IMR-90 (cell line): ENCODE results near the gene CDCP1. TPM values are rescaled to one million over a fixed set of nuclear protein-coding genes. Genes with fewer than 3 reads are reported as not detected.

Experiments
- ATAC-seq: fragments of 200-7000 bp; cut with Tn5 transposase; 2 replicates; pipeline ENCODE4 v1.9.1; 2020; ENCODE audit warnings: low read depth, mild to moderate bottlenecking, moderate library complexity
- BruUV-seq: library from RNA; stranded (reverse); fragments of 400-500 nt; replicated peaks from 2 replicates; lab custom pipeline; 2021; lab: Mats Ljungman, UMichigan
- CTCF ChIA-PET: fragments of 300-600 bp; formaldehyde crosslinking; extraction: SDS; loops from one replicate; lab custom pipeline; 2021; ENCODE audit warnings: antibody characterized with exemption; lab: Yijun Ruan, JAX
- POLR2A ChIA-PET: fragments of 300-600 bp; sonication (Branson Sonifier 250); formaldehyde crosslinking; loops from one replicate; lab custom pipeline; 2022; ENCODE audit warnings: antibody characterized with exemption; ENCODE audit not compliant: unreplicated experiment; lab: Charles Lee
- DNase-seq: peaks from one replicate; pipeline ENCODE4 v3.0.0; 2013
- H2AFZ ChIP-seq: replicated peaks from 2 replicates; pipeline ENCODE3; 2013; ENCODE audit warnings: low read length, mild to moderate bottlenecking; ENCODE audit not compliant: poor library complexity
- H2AK5ac ChIP-seq: 2 replicates; pipeline ENCODE4 v1.6.1; 2013; ENCODE audit warnings: low read depth, low read length, inconsistent platforms
- H2AK9ac ChIP-seq: replicated peaks from 2 replicates; pipeline ENCODE3; 2013; ENCODE audit warnings: mild to moderate bottlenecking, low read depth, low read length, moderate library complexity; ENCODE audit not compliant: poor library complexity
- H2BK120ac ChIP-seq: 2 replicates; pipeline ENCODE4 v1.6.1; 2013; ENCODE audit warnings: low read depth, low read length, inconsistent platforms
- H2BK15ac ChIP-seq: 3 replicates; pipeline ENCODE4 v1.6.1; 2013; ENCODE audit warnings: low read depth, low read length, inconsistent platforms
- H2BK20ac ChIP-seq: 2 replicates; pipeline ENCODE4 v1.6.1; 2013; ENCODE audit warnings: low read depth, mild to moderate bottlenecking, inconsistent platforms, low read length, moderate library complexity
- H2BK5ac ChIP-seq: 2 replicates; pipeline ENCODE4 v1.6.1; 2013; ENCODE audit warnings: mild to moderate bottlenecking, low read depth, low read length, inconsistent platforms; ENCODE audit not compliant: poor library complexity, severe bottlenecking
- H3K14ac ChIP-seq: replicated peaks from 2 replicates; pipeline ENCODE4 v1.6.1; 2013; ENCODE audit warnings: low read depth, low read length, inconsistent platforms
- H3K18ac ChIP-seq: 2 replicates; pipeline ENCODE4 v1.6.1; 2013; ENCODE audit warnings: low read depth, low read length, control low read depth
- H3K23ac ChIP-seq: 2 replicates; pipeline ENCODE4 v1.6.1; 2013; ENCODE audit warnings: low read depth, low read length, inconsistent platforms
- H3K27ac ChIP-seq: 2 replicates; pipeline ENCODE4 v1.5.1; 2013; ENCODE audit warnings: mild to moderate bottlenecking, control low read depth, low read length; ENCODE audit not compliant: insufficient read depth
- H3K27me3 ChIP-seq: 2 replicates; pipeline ENCODE4 v1.6.1; 2013; ENCODE audit warnings: low read length; ENCODE audit not compliant: control insufficient read depth, insufficient read depth
- H3K36me3 ChIP-seq: 2 replicates; pipeline ENCODE4 v1.6.1; 2013; ENCODE audit warnings: low read length, mixed read lengths; ENCODE audit not compliant: control insufficient read depth, insufficient read depth
- H3K4ac ChIP-seq: 2 replicates; pipeline ENCODE4 v1.6.1; 2013; ENCODE audit warnings: low read depth, low read length, inconsistent platforms
- H3K4me1 ChIP-seq: 2 replicates; pipeline ENCODE4 v1.6.1; 2013; ENCODE audit warnings: low read length, mixed read lengths; ENCODE audit not compliant: control insufficient read depth, insufficient read depth
- H3K4me2 ChIP-seq: 2 replicates; pipeline ENCODE4 v1.6.1; 2013; ENCODE audit warnings: low read depth, mild to moderate bottlenecking, control low read depth, low read length, moderate library complexity
- H3K4me3 ChIP-seq: 2 replicates; pipeline ENCODE4 v1.5.1; 2013; ENCODE audit warnings: low read depth, mild to moderate bottlenecking, control low read depth, low read length, moderate library complexity; ENCODE audit not compliant: insufficient read depth
- H3K56ac ChIP-seq: 2 replicates; pipeline ENCODE4 v1.6.1; 2013; ENCODE audit warnings: low read length, inconsistent platforms; ENCODE audit not compliant: insufficient read depth; ENCODE audit errors: extremely low read depth
- H3K79me1 ChIP-seq, 2 experiments: 2 replicates each; pipeline ENCODE4 v1.6.1; 2013; ENCODE audit warnings: low read length in 2 of 2, inconsistent platforms in 1 of 2, low read depth in 1 of 2
- H3K9ac ChIP-seq: 2 replicates; pipeline ENCODE4 v1.6.1; 2013; ENCODE audit warnings: low read depth, low read length, control low read depth
- H3K9me1 ChIP-seq: 2 replicates; pipeline ENCODE4 v1.6.1; 2013; ENCODE audit warnings: low read length, inconsistent platforms; ENCODE audit not compliant: insufficient read depth
- H3K9me3 ChIP-seq: 2 replicates; pipeline ENCODE4 v1.6.1; 2013; ENCODE audit warnings: low read length; ENCODE audit not compliant: control insufficient read depth, insufficient read depth
- H4K20me1 ChIP-seq: 2 replicates; pipeline ENCODE4 v1.6.1; 2013; ENCODE audit warnings: low read length, inconsistent platforms; ENCODE audit not compliant: insufficient read depth
- H4K5ac ChIP-seq: 2 replicates; pipeline ENCODE4 v1.6.1; 2013; ENCODE audit warnings: mild to moderate bottlenecking, low read depth, low read length, control low read depth
- H4K8ac ChIP-seq, 2 experiments: 2 replicates each; pipeline ENCODE4 v1.6.1; 2013; ENCODE audit warnings: low read depth in 2 of 2, low read length in 2 of 2, control low read depth in 1 of 2, inconsistent platforms in 1 of 2
- H4K91ac ChIP-seq: 2 replicates; pipeline ENCODE4 v1.6.1; 2013; ENCODE audit warnings: low read depth, low read length, inconsistent platforms; ENCODE audit not compliant: insufficient read depth
- CEBPB ChIP-seq: IDR thresholded peaks from 2 replicates; pipeline ENCODE4 v1.6.1; 2012; ENCODE audit warnings: low read depth, low read length, improper control_type of control experiment
- FOS ChIP-seq: fragments of 150-350 bp; IDR thresholded peaks from 2 replicates; pipeline ENCODE4 v1.6.1; 2016; ENCODE audit warnings: low read depth, low read length
- NFE2L2 ChIP-seq: fragments of 150-350 bp; IDR thresholded peaks from 2 replicates; pipeline ENCODE4 v1.6.1; 2016; ENCODE audit warnings: low read depth, mild to moderate bottlenecking, low read length
- POLR2A ChIP-seq: IDR thresholded peaks from 2 replicates; pipeline ENCODE4 v1.6.1; 2012; ENCODE audit warnings: mild to moderate bottlenecking, low read depth, low read length
- WGBS, 2 experiments: methylation state at CpG; one replicate each; pipeline versions ENCODE4 v1.1.5 to v1.1.7; 2013; ENCODE audit warnings: missing lambda C conversion rate in 2 of 2; ENCODE audit not compliant: insufficient read length in 1 of 2; ENCODE audit errors: extremely low coverage in 2 of 2; 5-methylcytosine and 5-hydroxymethylcytosine counted together
- dilution Hi-C: fragments of 300-500 bp; cut with HindIII; formaldehyde crosslinking; loops from one replicate; pipeline ENCODE4 v1.14.3; 2018; ENCODE audit warnings: low sequenced_read_pairs; ENCODE audit not compliant: unreplicated experiment
- in situ Hi-C: fragments of 300-500 bp; cut with MboI; formaldehyde crosslinking; loops from 3 replicates; pipeline ENCODE4 v1.14.3; 2019; ENCODE audit warnings: low sequenced_read_pairs, inconsistent platforms, mixed read lengths
- intact Hi-C: fragments of 100-400 bp; cut with micrococcal nuclease; formaldehyde crosslinking; loops from 2 replicates; pipeline ENCODE4 v1.10.0; 2022
- polyA plus RNA-seq, 3 experiments: library from polyadenylated mRNA; depleted of rRNA; stranded (reverse); fragments of >200 nt; gene quantifications; 2 replicates each; pipeline ENCODE4 v1.2.3, GENCODE V29; 2012; ENCODE audit warnings: low replicate concordance in 1 of 3
- total RNA-seq: library from RNA; depleted of rRNA; stranded (reverse); fragments of >200 nt; gene quantifications from 2 replicates; pipeline ENCODE4 v1.2.3, GENCODE V29; 2012

CDCP1 gene
- total and polyA plus RNA-seq, 2 of the 4 experiments (the other 2 are of a cell fraction), result 2.5 to 3.8 TPM

GRCh38 chr3:45113625-45114050, 32.5 kb downstream of the CDCP1 start (continued):
- no peak for TF ChIP-seq NFE2L2

DNA sequence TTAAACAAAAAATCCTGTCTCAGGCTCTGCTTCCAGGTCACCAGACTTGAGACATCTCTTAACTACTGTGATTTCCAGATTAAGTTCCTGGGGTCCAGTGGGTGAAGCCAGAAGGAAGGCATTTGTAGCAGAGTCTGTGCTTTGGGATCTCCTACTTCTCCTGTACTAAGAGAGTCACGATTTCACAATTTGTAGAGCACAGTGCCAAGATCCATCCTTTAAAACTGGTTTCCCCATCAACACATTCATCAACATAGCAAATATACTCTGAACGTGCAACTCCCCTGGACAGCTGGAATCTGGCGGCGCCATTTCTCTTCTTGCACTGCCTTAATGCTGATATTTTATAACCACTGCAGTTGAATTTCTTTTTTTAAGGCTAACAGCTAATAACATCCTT, 33.2 kb downstream of the CDCP1 start:
- ATAC-seq (peak; percentile 32; the same call in 1 of the 2 replicates), DNase-seq (peak; percentile 34)
- ChIA-PET POLR2A (no interaction called here), CTCF (interaction anchor here (0.6 to 1.6 kb wide), 3 partner anchors 9 to 52 kb away, joined by 3 read pairs; no protein-coding TSS in a partner anchor)
- Histone ChIP-seq H3K27ac (peak overlapping the region; percentile 34; the same call in 1 of the 2 replicates), H2BK15ac (peak overlapping the region; percentile 82), H3K23ac (peak overlapping the region; percentile 48; the same call in 1 of the 2 replicates), H3K36me3 (peaks cover 1% of the 10 kb centered on the region; the same call in 1 of the 2 replicates), H3K4me1 (peaks cover 11% of the 10 kb centered on the region), H3K79me1 (peaks cover 0 to 3% of the 10 kb centered on the region in 2 experiments; a peak in 1 of 4 replicates), H3K27me3 (no peaks in the 10 kb centered on the region), H3K4me3 (no peak overlapping the region), H3K56ac (no peak overlapping the region; the same call in 1 of the 2 replicates), H4K5ac (peak overlapping the region; percentile 52), H2AK9ac (no peak overlapping the region), H2AK5ac (peak overlapping the region; percentile 52; the same call in 1 of the 2 replicates), H3K9me3 (no peaks in the 10 kb centered on the region), H3K18ac (peak overlapping the region; percentile 76), H3K4ac (peak overlapping the region; percentile 80), H2BK20ac (peak overlapping the region; percentile 92), H3K14ac (peak overlapping the region; percentile 82), H2BK120ac (peak overlapping the region; percentile 64; the same call in 1 of the 2 replicates), H2BK5ac (peak overlapping the region; percentile 48), H3K9ac (no peak overlapping the region), H4K91ac (peak overlapping the region; percentile 6; the same call in 1 of the 2 replicates), H2AFZ (no peak overlapping the region), H3K9me1 (peaks cover 10% of the 10 kb centered on the region; the same call in 1 of the 2 replicates), H4K8ac (peak overlapping the region; percentile 33 to 78; a peak in 3 of 4 replicates), H3K4me2 (no peak overlapping the region), H4K20me1 (no peaks in the 10 kb centered on the region)
- dilution Hi-C loops, result no loop called here
- TF ChIP-seq CEBPB, result peak; percentile 46; the same call in 1 of the 2 replicates
- TF ChIP-seq FOS, result no peak
- TF ChIP-seq POLR2A, result no peak
- WGBS, 2 experiments, result 20% methylated on average over 1 of the region's 4 CpGs; no CpG with 5 or more reads in 1 of the 2 experiments
- intact Hi-C loops, result no loop called here
- BruUV-seq, result no TSS peak
- in situ Hi-C loops, result no loop called here
